GM19455 (cell line): Measurements from ENCODE around the gene GREM2.

Experiments
- ATAC-seq: cut with Tn5 transposase; IDR thresholded peaks from one replicate; pipeline ENCODE4 v1.9.1; 2021; ENCODE audit not compliant: unreplicated experiment

The GREM2 gene

GRCh38 chr1:240610636-240611035 lies 1.3 kb downstream of the GREM2 start:
- no peak for ATAC-seq

- no peak for ATAC-seq
These were observed 2.4 kb downstream of the GREM2 start for GRCh38 chr1:240609527-240610060.

GRCh38 chr1:240608707-240609106 lies 3.2 kb downstream of the GREM2 start:
- ATAC-seq = no peak

- no peak for ATAC-seq
These were observed 4.9 kb downstream of the GREM2 start for GRCh38 chr1:240607006-240607405.

- ATAC-seq = no peak
These were observed 9.8 kb downstream of the GREM2 start for GRCh38 chr1:240602189-240602588.

GRCh38 chr1:240599830-240600229 lies 12.1 kb downstream of the GREM2 start:
- no peak for ATAC-seq

- ATAC-seq = no peak
These were observed 12.7 kb downstream of the GREM2 start for GRCh38 chr1:240599299-240599698.

GRCh38 chr1:240598216-240599001 lies 13.5 kb downstream of the GREM2 start:
- ATAC-seq = no peak

GRCh38 chr1:240597153-240597745 lies 14.7 kb downstream of the GREM2 start:
- no peak for ATAC-seq

GRCh38 chr1:240595476-240595875 lies 16.5 kb downstream of the GREM2 start:
- ATAC-seq = no peak

- no peak for ATAC-seq
These were observed 20.4 kb downstream of the GREM2 start for GRCh38 chr1:240591564-240591963.

GRCh38 chr1:240591078-240591477 lies 20.9 kb downstream of the GREM2 start:
- no peak for ATAC-seq

GRCh38 chr1:240589585-240590110 lies 22.3 kb downstream of the GREM2 start:
- ATAC-seq = no peak

GRCh38 chr1:240586006-240586405 lies 25.9 kb downstream of the GREM2 start:
- ATAC-seq = no peak

- no peak for ATAC-seq
These were observed 29.0 kb downstream of the GREM2 start for GRCh38 chr1:240582953-240583352.

- ATAC-seq = no peak
These were observed 32.4 kb downstream of the GREM2 start for GRCh38 chr1:240579511-240579910.

GRCh38 chr1:240577095-240577494 lies 34.9 kb downstream of the GREM2 start:
- ATAC-seq = no peak

- no peak for ATAC-seq
These were observed 35.8 kb downstream of the GREM2 start for GRCh38 chr1:240575981-240576662.

GRCh38 chr1:240572328-240572727 lies 39.6 kb downstream of the GREM2 start:
- ATAC-seq = no peak

- ATAC-seq = no peak
These were observed 40.2 kb downstream of the GREM2 start for GRCh38 chr1:240571782-240572181.

- no peak for ATAC-seq
These were observed 44.9 kb downstream of the GREM2 start for GRCh38 chr1:240567066-240567465.

- no peak for ATAC-seq
These were observed 49.2 kb downstream of the GREM2 start for GRCh38 chr1:240562779-240563178.
